Measurements from ENCODE around the gene DBNL.

Gene DBNL

GRCh38 chr7:44066494-44067063 lies 22.1 kb downstream of the DBNL start:
- no peak for TF ChIP-seq CREB1 (IDR thresholded peaks at IDR 0.05; ENCODE audit: low read depth)
- TF ChIP-seq CEBPB (IDR thresholded peaks at IDR 0.05) = no peak
- TF ChIP-seq ZBTB7A (IDR thresholded peaks at IDR 0.05; ENCODE audit: low read depth) = no peak

DNA sequence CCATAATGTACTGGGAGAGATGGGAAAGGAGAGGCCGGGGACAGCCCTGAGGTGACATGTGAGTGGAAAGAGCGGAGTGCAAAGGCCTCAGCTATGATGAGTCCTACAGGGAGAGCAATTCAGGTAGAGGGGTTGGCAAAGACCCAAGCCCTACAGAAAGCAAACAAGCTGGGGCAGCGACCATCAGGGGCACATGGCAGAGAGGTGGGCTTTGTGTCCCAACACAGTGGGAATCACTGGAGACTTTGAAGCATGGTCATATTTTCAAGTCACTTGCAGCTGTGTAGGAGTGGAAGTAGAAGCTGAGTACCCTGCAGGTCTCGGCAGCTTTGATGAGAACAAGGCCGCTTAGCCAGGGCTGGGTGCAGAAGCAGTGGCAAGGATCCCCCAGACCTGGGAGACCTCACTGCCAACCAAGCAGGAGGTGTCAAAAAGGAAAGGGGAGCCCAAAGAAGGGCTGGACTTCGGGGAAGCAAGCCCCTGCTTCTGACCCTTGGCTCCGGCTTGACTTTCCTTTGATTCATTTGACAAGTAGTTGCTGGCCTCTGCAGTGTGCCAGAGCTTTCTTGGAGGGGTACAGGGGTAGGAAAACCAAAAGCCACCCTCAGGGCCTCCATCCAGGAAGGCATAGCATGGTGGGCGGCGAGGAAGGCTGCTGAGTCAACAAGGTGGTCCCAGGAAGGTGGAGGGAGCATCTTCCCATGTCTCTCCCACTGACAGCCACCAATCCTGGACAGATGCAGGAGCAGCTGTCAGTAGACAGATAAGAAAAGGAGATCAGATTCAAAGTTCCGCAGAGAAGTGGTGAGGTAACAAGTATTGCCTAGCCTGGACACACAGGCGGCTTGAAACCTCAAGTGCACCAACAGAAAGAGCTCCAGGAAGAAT lies 22.8 kb downstream of the DBNL start:
- no peak for TF ChIP-seq TEAD4 (IDR thresholded peaks at IDR 0.05)
- no peak for TF ChIP-seq YY1 (IDR thresholded peaks at IDR 0.05; ENCODE audit: low read depth)
- TF ChIP-seq, protein P1, sequence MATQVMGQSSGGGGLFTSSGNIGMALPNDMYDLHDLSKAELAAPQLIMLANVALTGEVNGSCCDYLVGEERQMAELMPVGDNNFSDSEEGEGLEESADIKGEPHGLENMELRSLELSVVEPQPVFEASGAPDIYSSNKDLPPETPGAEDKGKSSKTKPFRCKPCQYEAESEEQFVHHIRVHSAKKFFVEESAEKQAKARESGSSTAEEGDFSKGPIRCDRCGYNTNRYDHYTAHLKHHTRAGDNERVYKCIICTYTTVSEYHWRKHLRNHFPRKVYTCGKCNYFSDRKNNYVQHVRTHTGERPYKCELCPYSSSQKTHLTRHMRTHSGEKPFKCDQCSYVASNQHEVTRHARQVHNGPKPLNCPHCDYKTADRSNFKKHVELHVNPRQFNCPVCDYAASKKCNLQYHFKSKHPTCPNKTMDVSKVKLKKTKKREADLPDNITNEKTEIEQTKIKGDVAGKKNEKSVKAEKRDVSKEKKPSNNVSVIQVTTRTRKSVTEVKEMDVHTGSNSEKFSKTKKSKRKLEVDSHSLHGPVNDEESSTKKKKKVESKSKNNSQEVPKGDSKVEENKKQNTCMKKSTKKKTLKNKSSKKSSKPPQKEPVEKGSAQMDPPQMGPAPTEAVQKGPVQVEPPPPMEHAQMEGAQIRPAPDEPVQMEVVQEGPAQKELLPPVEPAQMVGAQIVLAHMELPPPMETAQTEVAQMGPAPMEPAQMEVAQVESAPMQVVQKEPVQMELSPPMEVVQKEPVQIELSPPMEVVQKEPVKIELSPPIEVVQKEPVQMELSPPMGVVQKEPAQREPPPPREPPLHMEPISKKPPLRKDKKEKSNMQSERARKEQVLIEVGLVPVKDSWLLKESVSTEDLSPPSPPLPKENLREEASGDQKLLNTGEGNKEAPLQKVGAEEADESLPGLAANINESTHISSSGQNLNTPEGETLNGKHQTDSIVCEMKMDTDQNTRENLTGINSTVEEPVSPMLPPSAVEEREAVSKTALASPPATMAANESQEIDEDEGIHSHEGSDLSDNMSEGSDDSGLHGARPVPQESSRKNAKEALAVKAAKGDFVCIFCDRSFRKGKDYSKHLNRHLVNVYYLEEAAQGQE (IDR thresholded peaks at IDR 0.05; ENCODE audit: low read depth) = no peak

GRCh38 chr7:44068054-44068453 lies 23.6 kb downstream of the DBNL start:
- TF ChIP-seq ZBTB7A (IDR thresholded peaks at IDR 0.05; ENCODE audit: low read depth) = no peak
- peak; percentile 59 for TF ChIP-seq NFIC (IDR thresholded peaks at IDR 0.05)

DNA sequence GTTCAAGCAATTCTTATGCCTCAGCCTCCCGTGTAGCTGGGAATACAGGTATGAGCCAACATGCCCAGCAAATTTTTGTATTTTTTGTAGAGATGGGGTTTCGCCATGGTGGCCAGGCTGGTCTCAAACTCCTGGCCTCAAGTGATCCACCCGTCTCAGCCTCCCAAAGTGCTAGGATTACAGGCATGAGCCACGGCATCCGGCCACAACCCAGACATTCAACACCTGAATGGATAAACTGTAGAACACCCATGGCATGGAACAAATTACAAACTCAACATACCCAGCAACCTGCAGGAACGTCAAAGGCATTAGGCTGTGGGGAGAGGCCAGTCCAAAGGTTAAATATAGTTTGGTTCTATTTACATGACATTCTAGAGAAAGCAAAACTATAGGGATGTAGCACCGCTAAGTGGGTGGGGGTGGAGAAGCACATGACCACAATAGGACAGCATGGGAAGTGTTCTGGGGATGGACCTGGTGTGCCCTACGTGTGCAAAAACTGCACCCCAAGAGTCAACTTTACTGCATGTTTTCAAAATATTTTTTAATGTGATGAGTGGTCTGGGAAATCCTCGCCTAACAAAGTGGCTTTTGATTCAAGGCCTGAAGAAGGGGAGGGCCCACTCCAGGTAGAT lies 27.3 kb downstream of the DBNL start:
- no peak for TF ChIP-seq MAX (IDR thresholded peaks at IDR 0.05)
- no peak for TF ChIP-seq NFIC (IDR thresholded peaks at IDR 0.05)
- TF ChIP-seq, protein P2, sequence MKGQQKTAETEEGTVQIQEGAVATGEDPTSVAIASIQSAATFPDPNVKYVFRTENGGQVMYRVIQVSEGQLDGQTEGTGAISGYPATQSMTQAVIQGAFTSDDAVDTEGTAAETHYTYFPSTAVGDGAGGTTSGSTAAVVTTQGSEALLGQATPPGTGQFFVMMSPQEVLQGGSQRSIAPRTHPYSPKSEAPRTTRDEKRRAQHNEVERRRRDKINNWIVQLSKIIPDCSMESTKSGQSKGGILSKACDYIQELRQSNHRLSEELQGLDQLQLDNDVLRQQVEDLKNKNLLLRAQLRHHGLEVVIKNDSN (IDR thresholded peaks at IDR 0.05) = no peak

GRCh38 chr7:44072364-44073231 lies 28.1 kb downstream of the DBNL start:
- peak; percentile 69 for TF ChIP-seq RAD21 (IDR thresholded peaks at IDR 0.05; ENCODE audit: low read depth)
- TF ChIP-seq NFIC (IDR thresholded peaks at IDR 0.05) = peak; percentile 35; the same call in 1 of the 2 replicates
- no peak for TF ChIP-seq TEAD4 (IDR thresholded peaks at IDR 0.05)

- TF ChIP-seq YY1 (IDR thresholded peaks at IDR 0.05; ENCODE audit: low read depth) (no peak), TEAD4 (IDR thresholded peaks at IDR 0.05) (peak; percentile 12; the same call in 1 of the 2 replicates), EP300 (IDR thresholded peaks at IDR 0.05; ENCODE audit: borderline replicate concordance) (peak; percentile 42; the same call in 1 of the 2 replicates), NFIC (IDR thresholded peaks at IDR 0.05) (peak; percentile 87), MAX (IDR thresholded peaks at IDR 0.05) (peak; percentile 15), RAD21 (IDR thresholded peaks at IDR 0.05; ENCODE audit: low read depth) (peak; percentile 13; the same call in 1 of the 2 replicates), TCF12 (IDR thresholded peaks at IDR 0.05; ENCODE audit: low read depth) (peak; percentile 63)
- TF ChIP-seq, protein P2 (IDR thresholded peaks at IDR 0.05) = no peak
These were observed 29.3 kb downstream of the DBNL start for GRCh38 chr7:44073664-44074348.

- no peak for TF ChIP-seq RAD21 (IDR thresholded peaks at IDR 0.05; ENCODE audit: low read depth)
These were observed 29.8 kb downstream of the DBNL start for GRCh38 chr7:44074349-44074695.

Data from Ishikawa (cell line).